Left renal cortex interstitium (tissue), 4 donors: ENCODE results near the gene RPAP3. TPM values are rescaled to one million over a fixed set of nuclear protein-coding genes. Genes with fewer than 3 reads are reported as not detected.

Source experiments
- DNase-seq, 4 donors: peaks; one replicate each; pipeline ENCODE4 v3.0.0-alpha.2; 2013; ENCODE audit warnings: low read depth in 4 of 4, low spot score in 2 of 4, missing footprints in 1 of 4
- polyA plus RNA-seq, 4 donors: library from polyadenylated mRNA; unstranded; fragments of 120-200 nt; gene quantifications; one replicate each; pipeline ENCODE4 v1.2.1, GENCODE V29; 2013; ENCODE audit not compliant: insufficient read length in 4 of 4

The RPAP3 gene
- polyA plus RNA-seq, 4 donors = 41.2 to 52.3 (median 46.8) TPM

- no peak for DNase-seq
Observed at GRCh38 chr12:47744005-47744651, 38.3 kb upstream of the RPAP3 start.

GRCh38 chr12:47743311-47743860 is 37.6 kb upstream of the RPAP3 start:
- no peak for DNase-seq

GRCh38 chr12:47742253-47742825 is 36.5 kb upstream of the RPAP3 start:
- DNase-seq = no peak

- no peak for DNase-seq
Observed at GRCh38 chr12:47741340-47741703, 35.5 kb upstream of the RPAP3 start.

- DNase-seq = no peak
Observed at GRCh38 chr12:47740606-47741339, 34.9 kb upstream of the RPAP3 start.

- DNase-seq = no peak
Observed at GRCh38 chr12:47739979-47740378, 34.1 kb upstream of the RPAP3 start.

GRCh38 chr12:47739297-47739696 is 33.5 kb upstream of the RPAP3 start:
- no peak for DNase-seq

- no peak for DNase-seq
Observed at GRCh38 chr12:47737936-47738594, 32.2 kb upstream of the RPAP3 start.

GRCh38 chr12:47736877-47737676 is 31.2 kb upstream of the RPAP3 start:
- DNase-seq = no peak

GRCh38 chr12:47736216-47736615 is 30.4 kb upstream of the RPAP3 start:
- no peak for DNase-seq

- DNase-seq = no peak
Observed at GRCh38 chr12:47735649-47736048, 29.8 kb upstream of the RPAP3 start.

- DNase-seq = no peak
Observed at GRCh38 chr12:47734725-47735480, 29.1 kb upstream of the RPAP3 start.

GRCh38 chr12:47733142-47733541 is 27.3 kb upstream of the RPAP3 start:
- DNase-seq = no peak

GRCh38 chr12:47732504-47732903 is 26.7 kb upstream of the RPAP3 start:
- DNase-seq = no peak

GRCh38 chr12:47731723-47732122 is 25.9 kb upstream of the RPAP3 start:
- no peak for DNase-seq

GRCh38 chr12:47730341-47730744 is 24.5 kb upstream of the RPAP3 start:
- no peak for DNase-seq

- no peak for DNase-seq
Observed at GRCh38 chr12:47729233-47729632, 23.4 kb upstream of the RPAP3 start.

- no peak for DNase-seq
Observed at GRCh38 chr12:47725893-47726292, 20.1 kb upstream of the RPAP3 start.

GRCh38 chr12:47725091-47725772 is 19.4 kb upstream of the RPAP3 start, which contains the start of gene ENDOU:
ENDOU (minus strand) TSS chr12:47725490; CDS start chr12:47725413, 77 bp downstream.
- DNase-seq = no peak
